ENCODE measurements around the gene ACACA. TPM values are rescaled to one million over a fixed set of nuclear protein-coding genes. Genes with fewer than 3 reads are reported as not detected.

The ACACA gene
- total and polyA plus RNA-seq, 2 donors from 2014 or later, result 13.8 to 34.9 TPM

DNA sequence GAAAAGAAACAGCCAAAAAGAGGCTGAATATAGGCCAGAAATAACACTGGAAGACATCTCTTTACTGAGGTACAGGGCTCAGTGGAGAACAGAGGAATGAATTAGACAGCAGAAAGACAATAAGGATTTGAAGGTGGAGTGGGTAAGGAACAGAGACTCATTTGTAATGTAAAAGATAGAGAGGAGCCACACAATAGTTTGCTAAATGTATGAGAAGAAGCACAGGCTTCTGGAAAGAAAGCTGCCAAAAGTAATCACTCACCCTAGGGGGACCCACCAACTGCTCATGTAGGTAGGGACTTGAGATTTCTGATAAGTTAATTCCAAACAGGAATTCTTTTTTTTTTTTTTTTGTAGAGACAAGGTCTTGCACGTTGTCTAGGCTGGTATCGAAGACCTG is 271.1 kb downstream of the ACACA start:
- no peaks in the 10 kb centered on the region for H3K9me3 ChIP-seq (ENCODE audit: control insufficient read depth in 2 of 3, insufficient read depth in 1 of 3, low read length in 3 of 3)
- intact Hi-C loops (cut with DNase I), result no loop called here
- no peaks in the 10 kb centered on the region for H3K27me3 ChIP-seq (ENCODE audit: control insufficient read depth, insufficient read depth, low read length)
- no peaks in the 10 kb centered on the region for H3K36me3 ChIP-seq (ENCODE audit: control insufficient read depth in 2 of 3, insufficient read depth in 3 of 3, low read length in 3 of 3)
- FAIRE-seq (no peak), DNase-seq (no peak)
- no peak overlapping the region for H3K27ac ChIP-seq (ENCODE audit: low read depth in 2 of 2, low read length in 2 of 2)
- no peak overlapping the region for H3K9ac ChIP-seq (ENCODE audit: low read length in 3 of 3)
- no peak for TF ChIP-seq CTCF (IDR thresholded peaks at IDR 0.05; ENCODE audit: borderline replicate concordance, extremely low read depth, insufficient read depth)
- peaks cover 8 to 13% (median 8%) of the 10 kb centered on the region in 3 donors for H3K4me1 ChIP-seq (ENCODE audit: control insufficient read depth in 2 of 3, insufficient read depth in 2 of 3, low read depth in 1 of 3, low read length in 3 of 3)
- no peak overlapping the region for H3K4me3 ChIP-seq (ENCODE audit: low read length in 3 of 3)

- Histone ChIP-seq H3K4me3 (ENCODE audit: low read length in 3 of 3) (no peak overlapping the region), H3K4me1 (ENCODE audit: control insufficient read depth in 2 of 3, insufficient read depth in 2 of 3, low read depth in 1 of 3, low read length in 3 of 3) (peaks cover 8 to 13% (median 8%) of the 10 kb centered on the region in 3 donors), H3K27ac (ENCODE audit: low read depth in 2 of 2, low read length in 2 of 2) (no peak overlapping the region), H3K9ac (ENCODE audit: low read length in 3 of 3) (no peak overlapping the region), H3K27me3 (ENCODE audit: control insufficient read depth, insufficient read depth, low read length) (no peaks in the 10 kb centered on the region), H3K9me3 (ENCODE audit: control insufficient read depth in 2 of 3, insufficient read depth in 1 of 3, low read length in 3 of 3) (no peaks in the 10 kb centered on the region), H3K36me3 (ENCODE audit: control insufficient read depth in 2 of 3, insufficient read depth in 3 of 3, low read length in 3 of 3) (peaks cover 0 to 3% (median 0%) of the 10 kb centered on the region in 3 donors)
- intact Hi-C loops (cut with DNase I), result no loop called here
- peak in 4 of 5 donors; percentile 39 to 73 (median 60) for DNase-seq
- TF ChIP-seq CTCF (IDR thresholded peaks at IDR 0.05; ENCODE audit: borderline replicate concordance, extremely low read depth, insufficient read depth), result no peak
- no peak for FAIRE-seq
Measured at GRCh38 chr17:37134050-37134449, 272.6 kb downstream of the ACACA start.

GRCh38 chr17:37133136-37133535 is 273.5 kb downstream of the ACACA start:
- FAIRE-seq (no peak), DNase-seq (no peak)
- Histone ChIP-seq H3K27me3 (ENCODE audit: control insufficient read depth, insufficient read depth, low read length) (no peaks in the 10 kb centered on the region), H3K4me3 (ENCODE audit: low read length in 3 of 3) (no peak overlapping the region), H3K4me1 (ENCODE audit: control insufficient read depth in 2 of 3, insufficient read depth in 2 of 3, low read depth in 1 of 3, low read length in 3 of 3) (peaks cover 8 to 13% (median 8%) of the 10 kb centered on the region in 3 donors), H3K9ac (ENCODE audit: low read length in 3 of 3) (no peak overlapping the region), H3K27ac (ENCODE audit: low read depth in 2 of 2, low read length in 2 of 2) (no peak overlapping the region), H3K36me3 (ENCODE audit: control insufficient read depth in 2 of 3, insufficient read depth in 3 of 3, low read length in 3 of 3) (peaks cover 0 to 9% (median 0%) of the 10 kb centered on the region in 3 donors), H3K9me3 (ENCODE audit: control insufficient read depth in 2 of 3, insufficient read depth in 1 of 3, low read length in 3 of 3) (no peaks in the 10 kb centered on the region)
- TF ChIP-seq CTCF (IDR thresholded peaks at IDR 0.05; ENCODE audit: borderline replicate concordance, extremely low read depth, insufficient read depth), result no peak
- intact Hi-C loops (cut with DNase I), result no loop called here

Measured in kidney (tissue), 14 donors.